HEK293 (cell line): ENCODE data around the gene ACTRT2.

Source experiments
- BCL11B ChIP-seq: fragments of 450-650 bp; formaldehyde crosslinking; IDR thresholded peaks from 2 replicates; pipeline ENCODE4 v1.5.1; 2016; ENCODE audit warnings: low read depth, missing biosample characterization, missing genetic modification characterization
- KLF10 ChIP-seq: fragments of 450-650 bp; IDR thresholded peaks from 2 replicates; pipeline ENCODE4 v1.5.1; 2018; ENCODE audit warnings: missing biosample characterization, mild to moderate bottlenecking, missing genetic modification characterization
- MYNN ChIP-seq: fragments of 450-650 bp; formaldehyde crosslinking; IDR thresholded peaks from 2 replicates; pipeline ENCODE4 v1.5.1; 2016; ENCODE audit warnings: missing biosample characterization, missing genetic modification characterization, borderline replicate concordance
- OSR2 ChIP-seq: fragments of 450-650 bp; formaldehyde crosslinking; IDR thresholded peaks from 2 replicates; pipeline ENCODE4 v1.5.1; 2016; ENCODE audit warnings: missing biosample characterization, missing genetic modification characterization
- PBX3 ChIP-seq: sonication (generic); formaldehyde crosslinking; IDR thresholded peaks from 2 replicates; pipeline ENCODE4 v1.8.1; 2022; ENCODE audit warnings: mild to moderate bottlenecking, moderate library complexity, missing genetic modification reagents
- PRDM10 ChIP-seq: fragments of 450-650 bp; formaldehyde crosslinking; IDR thresholded peaks from 2 replicates; pipeline ENCODE4 v1.5.1; 2016; ENCODE audit warnings: missing biosample characterization, missing genetic modification characterization
- REPIN1 ChIP-seq: fragments of 450-650 bp; formaldehyde crosslinking; IDR thresholded peaks from 2 replicates; pipeline ENCODE4 v1.5.1; 2017; ENCODE audit warnings: missing biosample characterization, missing genetic modification characterization, low read depth
- SALL2 ChIP-seq: fragments of 450-650 bp; formaldehyde crosslinking; IDR thresholded peaks from 2 replicates; pipeline ENCODE4 v1.5.0; 2017; ENCODE audit warnings: missing biosample characterization, mild to moderate bottlenecking, missing genetic modification characterization, borderline replicate concordance
- SETDB1 ChIP-seq: IDR thresholded peaks from one replicate; pipeline ENCODE4 v1.6.1; 2017; ENCODE audit warnings: mild to moderate bottlenecking, low read length, moderate library complexity, mixed read lengths; ENCODE audit not compliant: insufficient read length
- SP3 ChIP-seq: fragments of 450-650 bp; formaldehyde crosslinking; IDR thresholded peaks from 2 replicates; pipeline ENCODE4 v1.5.1; 2016; ENCODE audit warnings: missing biosample characterization, missing genetic modification characterization
- TCF7L2 ChIP-seq: IDR thresholded peaks from 2 replicates; pipeline ENCODE4 v1.6.1; 2011; ENCODE audit warnings: low read depth, mild to moderate bottlenecking, inconsistent platforms, low read length, moderate library complexity, borderline replicate concordance
- YY2 ChIP-seq: fragments of 450-650 bp; formaldehyde crosslinking; IDR thresholded peaks from 2 replicates; pipeline ENCODE4 v1.5.1; 2016; ENCODE audit warnings: missing biosample characterization, missing genetic modification characterization
- ZBTB17 ChIP-seq: fragments of 450-650 bp; formaldehyde crosslinking; IDR thresholded peaks from 2 replicates; pipeline ENCODE4 v1.5.1; 2016; ENCODE audit warnings: missing biosample characterization, missing genetic modification characterization
- ZBTB26 ChIP-seq: fragments of 450-650 bp; formaldehyde crosslinking; optimal IDR thresholded peaks from 2 replicates; pipeline ENCODE3; 2016; ENCODE audit warnings: missing biosample characterization, mild to moderate bottlenecking, missing genetic modification characterization
- ZIC2 ChIP-seq: fragments of 450-650 bp; formaldehyde crosslinking; IDR thresholded peaks from 2 replicates; pipeline ENCODE4 v1.5.1; 2016; ENCODE audit warnings: missing biosample characterization, missing genetic modification characterization
- ZNF138 ChIP-seq: fragments of 450-650 bp; formaldehyde crosslinking; IDR thresholded peaks from 2 replicates; pipeline ENCODE4 v1.5.1; 2016; ENCODE audit warnings: missing biosample characterization, missing genetic modification characterization, borderline replicate concordance
- ZNF140 ChIP-seq: fragments of 450-650 bp; formaldehyde crosslinking; IDR thresholded peaks from 2 replicates; pipeline ENCODE4 v1.5.1; 2016; ENCODE audit warnings: missing biosample characterization, missing genetic modification characterization
- ZNF148 ChIP-seq: fragments of 450-650 bp; formaldehyde crosslinking; IDR thresholded peaks from 2 replicates; pipeline ENCODE4 v1.5.0; 2017; ENCODE audit warnings: missing biosample characterization, missing genetic modification characterization, borderline replicate concordance
- ZNF155 ChIP-seq: fragments of 450-650 bp; formaldehyde crosslinking; IDR thresholded peaks from 2 replicates; pipeline ENCODE4 v1.5.1; 2016; ENCODE audit warnings: missing biosample characterization, missing genetic modification characterization
- ZNF19 ChIP-seq: fragments of 450-650 bp; formaldehyde crosslinking; IDR thresholded peaks from 2 replicates; pipeline ENCODE4; 2016; ENCODE audit warnings: missing biosample characterization, missing genetic modification characterization, low read depth
- ZNF473 ChIP-seq: fragments of 450-650 bp; formaldehyde crosslinking; IDR thresholded peaks from 2 replicates; pipeline ENCODE4 v1.5.1; 2017; ENCODE audit warnings: missing biosample characterization, missing genetic modification characterization
- ZNF488 ChIP-seq: fragments of 450-650 bp; formaldehyde crosslinking; IDR thresholded peaks from 2 replicates; pipeline ENCODE4 v1.5.1; 2016; ENCODE audit warnings: missing biosample characterization, missing genetic modification characterization
- ZNF501 ChIP-seq: fragments of 450-650 bp; formaldehyde crosslinking; IDR thresholded peaks from 2 replicates; pipeline ENCODE4 v1.5.1; 2016; ENCODE audit warnings: missing biosample characterization, missing genetic modification characterization
- ZNF513 ChIP-seq: fragments of 450-650 bp; IDR thresholded peaks from 2 replicates; pipeline ENCODE4 v1.5.1; 2018; ENCODE audit warnings: missing biosample characterization, missing genetic modification characterization
- ZNF639 ChIP-seq: fragments of 450-650 bp; formaldehyde crosslinking; IDR thresholded peaks from 2 replicates; pipeline ENCODE4 v1.5.1; 2016; ENCODE audit warnings: missing biosample characterization, missing genetic modification characterization
- ZNF660 ChIP-seq: fragments of 450-650 bp; IDR thresholded peaks from 2 replicates; pipeline ENCODE4 v1.5.1; 2018; ENCODE audit warnings: missing biosample characterization, mild to moderate bottlenecking, missing genetic modification characterization

The ACTRT2 gene

GRCh38 chr1:2985694-2986548 is 35.3 kb upstream of the ACTRT2 start (continued):
- TF ChIP-seq ZNF513 (tag by site-specific recombination), result no peak
- no peak for TF ChIP-seq ZNF501 (tag by site-specific recombination)
- no peak for TF ChIP-seq OSR2 (tag by site-specific recombination)
- peak; percentile 99 for TF ChIP-seq ZBTB17 (tag by site-specific recombination)
- no peak for TF ChIP-seq TCF7L2
- TF ChIP-seq ZNF138 (tag by site-specific recombination), result no peak
- TF ChIP-seq SETDB1, result no peak
- TF ChIP-seq BCL11B (tag by site-specific recombination), result no peak
- TF ChIP-seq ZNF660 (tag by site-specific recombination), result no peak
- TF ChIP-seq KLF10, result no peak
- 0 out of 2 replicates have a peak, but pooled peaks have one; percentile 6 for TF ChIP-seq ZNF148 (tag by site-specific recombination)
- no peak for TF ChIP-seq REPIN1 (tag by site-specific recombination)
- TF ChIP-seq ZNF19 (tag by site-specific recombination), result no peak
- peak; percentile 19; the same call in 1 of the 2 replicates for TF ChIP-seq SALL2
- no peak for TF ChIP-seq ZIC2 (tag by site-specific recombination)
- no peak for TF ChIP-seq YY2 (tag by site-specific recombination)
- TF ChIP-seq SP3, result no peak
- TF ChIP-seq MYNN (tag by site-specific recombination), result no peak
- TF ChIP-seq ZNF473 (tag by site-specific recombination), result peak; percentile 85; the same call in 1 of the 2 replicates
- no peak for TF ChIP-seq PBX3 (CRISPR knock-in tag)
- no peak for TF ChIP-seq ZBTB26 (tag by site-specific recombination)
- no peak for TF ChIP-seq ZNF140 (tag by site-specific recombination)
- TF ChIP-seq ZNF639 (tag by site-specific recombination), result no peak
- no peak for TF ChIP-seq PRDM10 (tag by site-specific recombination)
- TF ChIP-seq ZNF488 (tag by site-specific recombination), result no peak
- no peak for TF ChIP-seq ZNF155 (tag by site-specific recombination)
